HCT116 (cell line): ENCODE results near the gene PKNOX2.

Experiments
- CEBPB ChIP-seq: IDR thresholded peaks from 2 replicates; pipeline ENCODE4 v1.6.1; 2012; ENCODE audit warnings: low read depth
- CTCF ChIP-seq, 3 experiments: fragments of 200-600 bp in 1 of 3; sonication (generic) in 1 of 3; IDR thresholded peaks in 2 of 3; conservative IDR thresholded peaks in 1 of 3; 2 replicates each; pipeline ENCODE4 v1.5.1; 2012 to 2017; ENCODE audit warnings: low read depth in 2 of 3, low read length in 2 of 3, antibody characterized with exemption in 1 of 3, borderline replicate concordance in 1 of 3, control low read depth in 1 of 3, mild to moderate bottlenecking in 1 of 3, mixed read lengths in 1 of 3, mixed run types in 1 of 3, moderate library complexity in 1 of 3; ENCODE audit not compliant: insufficient read depth in 1 of 3
- EZH2 ChIP-seq: fragments of 200-600 bp; sonication (generic); IDR thresholded peaks from 2 replicates; pipeline ENCODE4 v1.6.1; 2017; ENCODE audit warnings: antibody characterized with exemption, mixed run types
- EZH2phosphoT487 ChIP-seq: fragments of 200-600 bp; IDR thresholded peaks from 2 replicates; pipeline ENCODE4 v1.6.1; 2018; ENCODE audit warnings: antibody characterized with exemption, borderline replicate concordance
- JUND ChIP-seq: IDR thresholded peaks from 2 replicates; pipeline ENCODE4 v1.6.1; 2012
- MAX ChIP-seq: IDR thresholded peaks from 2 replicates; pipeline ENCODE4 v1.6.1; 2012
- POLR2A ChIP-seq: IDR thresholded peaks from 2 replicates; pipeline ENCODE4 v1.7.0; 2011; ENCODE audit warnings: borderline replicate concordance; ENCODE audit not compliant: insufficient read depth, insufficient read length; ENCODE audit errors: extremely low read depth
- POLR2AphosphoS5 ChIP-seq: IDR thresholded peaks from 2 replicates; pipeline ENCODE4 v1.6.1; 2011; ENCODE audit warnings: mild to moderate bottlenecking, low read depth, low read length, moderate library complexity
- RAD21 ChIP-seq: IDR thresholded peaks from 2 replicates; pipeline ENCODE4 v1.6.1; 2012; ENCODE audit warnings: low read depth, mild to moderate bottlenecking
- SP1 ChIP-seq: IDR thresholded peaks from 2 replicates; pipeline ENCODE4 v1.6.1; 2012; ENCODE audit warnings: low read depth
- SRF ChIP-seq: IDR thresholded peaks from 2 replicates; pipeline ENCODE4 v1.6.1; 2012; ENCODE audit warnings: low read depth
- YY1 ChIP-seq: IDR thresholded peaks from 2 replicates; pipeline ENCODE4 v1.6.1; 2011; ENCODE audit warnings: low read length, low read depth, moderate library complexity, mild to moderate bottlenecking; ENCODE audit not compliant: insufficient replicate concordance; ENCODE audit errors: extremely low read depth
- ZNF274 ChIP-seq: fragments of 200-500 bp; sonication (Bioruptor generic); IDR thresholded peaks from 2 replicates; pipeline ENCODE4 v1.6.1; 2014; ENCODE audit warnings: mild to moderate bottlenecking, low read depth, low read length, inconsistent platforms

- TF ChIP-seq CTCF (IDR thresholded peaks at IDR 0.05 in 2 of 3, conservative IDR thresholded peaks at IDR 0.05 in 1 of 3; ENCODE audit: borderline replicate concordance in 1 of 3, insufficient read depth in 1 of 3, low read depth in 2 of 3, low read length in 2 of 3) (no peak), EZH2phosphoT487 (no peak), POLR2AphosphoS5 (no peak), EZH2 (no peak), POLR2A (no peak), SRF (no peak), MAX (no peak), YY1 (no peak), SP1 (no peak), ZNF274 (no peak), CEBPB (no peak), JUND (no peak), RAD21 (no peak)
Observed at GRCh38 chr11:125379565-125379964, 215.0 kb downstream of the PKNOX2 start.
